H1 (cell line): ENCODE data around the gene C17orf100. TPM values are rescaled to one million over a fixed set of nuclear protein-coding genes. Genes with fewer than 3 reads are reported as not detected.

Source experiments
- CTBP2 ChIP-seq: IDR thresholded peaks from 2 replicates; pipeline ENCODE4 v1.7.0; 2011; ENCODE audit warnings: borderline replicate concordance, mild to moderate bottlenecking, moderate library complexity, mixed read lengths, low read length; ENCODE audit not compliant: insufficient read depth, insufficient read length
- EZH2 ChIP-seq: fragments of 200-600 bp; sonication (generic); IDR thresholded peaks from 2 replicates; pipeline ENCODE4 v1.7.1; 2012; ENCODE audit warnings: low read depth, mild to moderate bottlenecking, moderate library complexity, low read length, inconsistent platforms; ENCODE audit not compliant: severe bottlenecking
- GABPA ChIP-seq: IDR thresholded peaks from 2 replicates; pipeline ENCODE4 v1.6.1; 2011; ENCODE audit warnings: mild to moderate bottlenecking, low read length, moderate library complexity, borderline replicate concordance; ENCODE audit not compliant: insufficient read depth
- HDAC2 ChIP-seq, 2 experiments: fragments of 300-600 bp in 1 of 2; sonication (generic) in 1 of 2; IDR thresholded peaks; 2 replicates each; pipeline ENCODE4 v1.6.1; 2011 to 2012; ENCODE audit warnings: low read depth in 2 of 2, low read length in 2 of 2, mild to moderate bottlenecking in 2 of 2, moderate library complexity in 2 of 2, borderline replicate concordance in 1 of 2, inconsistent platforms in 1 of 2
- JUN ChIP-seq: IDR thresholded peaks from 2 replicates; pipeline ENCODE4 v1.6.1; 2011; ENCODE audit warnings: low read depth, mild to moderate bottlenecking, improper control_type of control experiment, low read length
- KDM5A ChIP-seq: fragments of 200-600 bp; IDR thresholded peaks from 2 replicates; pipeline ENCODE4 v1.7.1; 2012; ENCODE audit warnings: mild to moderate bottlenecking, low read length, inconsistent platforms, mixed read lengths
- POLR2A ChIP-seq, 2 experiments: IDR thresholded peaks; 1 replicate in 1 of 2; 2 replicates in 1 of 2; pipeline ENCODE4 v1.6.1; 2011; ENCODE audit warnings: low read depth in 2 of 2, low read length in 2 of 2, mild to moderate bottlenecking in 2 of 2; ENCODE audit errors: control extremely low read depth in 1 of 2
- TAF1 ChIP-seq: IDR thresholded peaks from 2 replicates; pipeline ENCODE4 v1.6.1; 2011; ENCODE audit warnings: mild to moderate bottlenecking, low read depth, low read length
- polyA plus RNA-seq, 7 experiments: library from polyadenylated mRNA; depleted of rRNA in 3 of 7; stranded (reverse) in 5 of 7; unstranded in 2 of 7; fragments of >200 nt in 5 of 7; fragments of 200-250 nt in 2 of 7; gene quantifications; 1 replicate in 5 of 7; 2 replicates in 1 of 7; 4 replicates in 1 of 7; pipeline versions ENCODE4 v1.2.1 to v1.2.3, GENCODE V29; 2011 to 2013; ENCODE audit warnings: missing spikeins in 2 of 7, mixed read lengths in 2 of 7
- total RNA-seq: library from RNA; stranded (reverse); fragmentation: NEBNext Ultra II Directional; extraction: Animal tissue kit (Norgen Biotek cat#: 25700); gene quantifications from 2 replicates; pipeline ENCODE4 v1.2.1, GENCODE V29; 2021
- TF ChIP-seq, protein P1 (sequence below): fragments of 300-600 bp; sonication (generic); IDR thresholded peaks from 2 replicates; pipeline ENCODE4 v1.7.1; 2012; ENCODE audit warnings: low read length, moderate library complexity, mild to moderate bottlenecking, inconsistent platforms; ENCODE audit not compliant: insufficient replicate concordance
- TF ChIP-seq, protein P2 (sequence below): IDR thresholded peaks from 2 replicates; pipeline ENCODE4 v1.6.1; 2012; ENCODE audit warnings: inconsistent platforms

The C17orf100 gene
- total and polyA plus RNA-seq, 2 of the 8 experiments (the other 6 are each of a cell fraction or from before 2014, with no cell fraction given), result 2.1 to 2.8 TPM

DNA sequence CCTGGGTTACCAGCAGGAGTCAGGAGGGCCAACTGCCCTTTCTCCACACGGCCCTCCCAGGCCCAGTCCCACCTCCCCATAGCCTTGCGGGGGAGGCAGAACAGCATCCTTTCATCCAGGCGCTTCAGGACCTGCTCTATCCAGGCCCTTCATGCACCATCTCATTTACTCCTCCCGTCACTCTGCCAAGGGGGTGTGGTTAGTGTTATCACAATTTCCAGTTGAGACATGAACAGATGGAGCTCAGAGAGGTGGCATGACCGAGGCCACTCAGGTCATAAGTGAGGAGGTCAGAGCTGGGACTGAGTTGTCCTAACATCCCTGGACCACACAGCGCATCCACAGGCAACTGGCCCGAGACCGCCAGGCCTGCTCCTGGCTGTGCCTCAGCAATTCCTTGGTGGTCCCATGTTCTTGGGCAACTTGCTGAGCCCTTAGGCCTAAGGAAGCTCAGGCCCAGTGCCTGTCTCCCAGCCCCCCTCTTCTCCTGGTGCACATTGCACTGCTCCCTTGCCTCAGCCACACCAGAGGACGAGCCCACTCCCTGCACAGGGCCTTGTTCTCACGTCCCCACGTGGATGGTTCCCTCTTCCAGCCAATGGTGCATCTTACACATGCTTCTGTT, 23.8 kb downstream of the C17orf100 start (continued):
- TF ChIP-seq, protein P1, sequence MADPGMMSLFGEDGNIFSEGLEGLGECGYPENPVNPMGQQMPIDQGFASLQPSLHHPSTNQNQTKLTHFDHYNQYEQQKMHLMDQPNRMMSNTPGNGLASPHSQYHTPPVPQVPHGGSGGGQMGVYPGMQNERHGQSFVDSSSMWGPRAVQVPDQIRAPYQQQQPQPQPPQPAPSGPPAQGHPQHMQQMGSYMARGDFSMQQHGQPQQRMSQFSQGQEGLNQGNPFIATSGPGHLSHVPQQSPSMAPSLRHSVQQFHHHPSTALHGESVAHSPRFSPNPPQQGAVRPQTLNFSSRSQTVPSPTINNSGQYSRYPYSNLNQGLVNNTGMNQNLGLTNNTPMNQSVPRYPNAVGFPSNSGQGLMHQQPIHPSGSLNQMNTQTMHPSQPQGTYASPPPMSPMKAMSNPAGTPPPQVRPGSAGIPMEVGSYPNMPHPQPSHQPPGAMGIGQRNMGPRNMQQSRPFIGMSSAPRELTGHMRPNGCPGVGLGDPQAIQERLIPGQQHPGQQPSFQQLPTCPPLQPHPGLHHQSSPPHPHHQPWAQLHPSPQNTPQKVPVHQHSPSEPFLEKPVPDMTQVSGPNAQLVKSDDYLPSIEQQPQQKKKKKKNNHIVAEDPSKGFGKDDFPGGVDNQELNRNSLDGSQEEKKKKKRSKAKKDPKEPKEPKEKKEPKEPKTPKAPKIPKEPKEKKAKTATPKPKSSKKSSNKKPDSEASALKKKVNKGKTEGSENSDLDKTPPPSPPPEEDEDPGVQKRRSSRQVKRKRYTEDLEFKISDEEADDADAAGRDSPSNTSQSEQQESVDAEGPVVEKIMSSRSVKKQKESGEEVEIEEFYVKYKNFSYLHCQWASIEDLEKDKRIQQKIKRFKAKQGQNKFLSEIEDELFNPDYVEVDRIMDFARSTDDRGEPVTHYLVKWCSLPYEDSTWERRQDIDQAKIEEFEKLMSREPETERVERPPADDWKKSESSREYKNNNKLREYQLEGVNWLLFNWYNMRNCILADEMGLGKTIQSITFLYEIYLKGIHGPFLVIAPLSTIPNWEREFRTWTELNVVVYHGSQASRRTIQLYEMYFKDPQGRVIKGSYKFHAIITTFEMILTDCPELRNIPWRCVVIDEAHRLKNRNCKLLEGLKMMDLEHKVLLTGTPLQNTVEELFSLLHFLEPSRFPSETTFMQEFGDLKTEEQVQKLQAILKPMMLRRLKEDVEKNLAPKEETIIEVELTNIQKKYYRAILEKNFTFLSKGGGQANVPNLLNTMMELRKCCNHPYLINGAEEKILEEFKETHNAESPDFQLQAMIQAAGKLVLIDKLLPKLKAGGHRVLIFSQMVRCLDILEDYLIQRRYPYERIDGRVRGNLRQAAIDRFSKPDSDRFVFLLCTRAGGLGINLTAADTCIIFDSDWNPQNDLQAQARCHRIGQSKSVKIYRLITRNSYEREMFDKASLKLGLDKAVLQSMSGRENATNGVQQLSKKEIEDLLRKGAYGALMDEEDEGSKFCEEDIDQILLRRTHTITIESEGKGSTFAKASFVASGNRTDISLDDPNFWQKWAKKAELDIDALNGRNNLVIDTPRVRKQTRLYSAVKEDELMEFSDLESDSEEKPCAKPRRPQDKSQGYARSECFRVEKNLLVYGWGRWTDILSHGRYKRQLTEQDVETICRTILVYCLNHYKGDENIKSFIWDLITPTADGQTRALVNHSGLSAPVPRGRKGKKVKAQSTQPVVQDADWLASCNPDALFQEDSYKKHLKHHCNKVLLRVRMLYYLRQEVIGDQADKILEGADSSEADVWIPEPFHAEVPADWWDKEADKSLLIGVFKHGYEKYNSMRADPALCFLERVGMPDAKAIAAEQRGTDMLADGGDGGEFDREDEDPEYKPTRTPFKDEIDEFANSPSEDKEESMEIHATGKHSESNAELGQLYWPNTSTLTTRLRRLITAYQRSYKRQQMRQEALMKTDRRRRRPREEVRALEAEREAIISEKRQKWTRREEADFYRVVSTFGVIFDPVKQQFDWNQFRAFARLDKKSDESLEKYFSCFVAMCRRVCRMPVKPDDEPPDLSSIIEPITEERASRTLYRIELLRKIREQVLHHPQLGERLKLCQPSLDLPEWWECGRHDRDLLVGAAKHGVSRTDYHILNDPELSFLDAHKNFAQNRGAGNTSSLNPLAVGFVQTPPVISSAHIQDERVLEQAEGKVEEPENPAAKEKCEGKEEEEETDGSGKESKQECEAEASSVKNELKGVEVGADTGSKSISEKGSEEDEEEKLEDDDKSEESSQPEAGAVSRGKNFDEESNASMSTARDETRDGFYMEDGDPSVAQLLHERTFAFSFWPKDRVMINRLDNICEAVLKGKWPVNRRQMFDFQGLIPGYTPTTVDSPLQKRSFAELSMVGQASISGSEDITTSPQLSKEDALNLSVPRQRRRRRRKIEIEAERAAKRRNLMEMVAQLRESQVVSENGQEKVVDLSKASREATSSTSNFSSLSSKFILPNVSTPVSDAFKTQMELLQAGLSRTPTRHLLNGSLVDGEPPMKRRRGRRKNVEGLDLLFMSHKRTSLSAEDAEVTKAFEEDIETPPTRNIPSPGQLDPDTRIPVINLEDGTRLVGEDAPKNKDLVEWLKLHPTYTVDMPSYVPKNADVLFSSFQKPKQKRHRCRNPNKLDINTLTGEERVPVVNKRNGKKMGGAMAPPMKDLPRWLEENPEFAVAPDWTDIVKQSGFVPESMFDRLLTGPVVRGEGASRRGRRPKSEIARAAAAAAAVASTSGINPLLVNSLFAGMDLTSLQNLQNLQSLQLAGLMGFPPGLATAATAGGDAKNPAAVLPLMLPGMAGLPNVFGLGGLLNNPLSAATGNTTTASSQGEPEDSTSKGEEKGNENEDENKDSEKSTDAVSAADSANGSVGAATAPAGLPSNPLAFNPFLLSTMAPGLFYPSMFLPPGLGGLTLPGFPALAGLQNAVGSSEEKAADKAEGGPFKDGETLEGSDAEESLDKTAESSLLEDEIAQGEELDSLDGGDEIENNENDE, result no peak
- TF ChIP-seq JUN (no peak), HDAC2 (IDR thresholded peaks at IDR 0.05; ENCODE audit: borderline replicate concordance in 1 of 2, low read depth in 2 of 2, low read length in 2 of 2) (no peak), EZH2 (no peak), GABPA (no peak), CTBP2 (no peak), KDM5A (no peak), POLR2A (IDR thresholded peaks at IDR 0.05; ENCODE audit: control extremely low read depth in 1 of 2, low read depth in 2 of 2, low read length in 2 of 2) (no peak), TAF1 (no peak)
- TF ChIP-seq, protein P2, sequence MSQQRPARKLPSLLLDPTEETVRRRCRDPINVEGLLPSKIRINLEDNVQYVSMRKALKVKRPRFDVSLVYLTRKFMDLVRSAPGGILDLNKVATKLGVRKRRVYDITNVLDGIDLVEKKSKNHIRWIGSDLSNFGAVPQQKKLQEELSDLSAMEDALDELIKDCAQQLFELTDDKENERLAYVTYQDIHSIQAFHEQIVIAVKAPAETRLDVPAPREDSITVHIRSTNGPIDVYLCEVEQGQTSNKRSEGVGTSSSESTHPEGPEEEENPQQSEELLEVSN, result no peak
